DLD1 (cell line): ENCODE results near the gene DYRK1A.

ENCODE experiments used
- in situ Hi-C: cut with HindIII; loops from 2 replicates; pipeline ENCODE4 v1.10.0; 2017; ENCODE audit warnings: low sequenced_read_pairs

Gene DYRK1A

GRCh38 chr21:37383784-37384311, 17.3 kb downstream of the DYRK1A start:
- in situ Hi-C loops: loop anchor here (25.0 kb wide), 1 partner anchor 122 kb away; the partner anchor contains the start of gene VPS26C

- in situ Hi-C loops: loop anchor here (25.0 kb wide), 1 partner anchor 122 kb away; the partner anchor contains the start of gene VPS26C
Observed at GRCh38 chr21:37384416-37384815, 17.8 kb downstream of the DYRK1A start.

GRCh38 chr21:37385179-37385765, 18.7 kb downstream of the DYRK1A start:
- in situ Hi-C loops: loop anchor here (25.0 kb wide), 1 partner anchor 123 kb away; the partner anchor contains the start of gene VPS26C

GRCh38 chr21:37386151-37386550, 19.6 kb downstream of the DYRK1A start:
- in situ Hi-C loops: loop anchor here (25.0 kb wide), 1 partner anchor 124 kb away; the partner anchor contains the start of gene VPS26C

- in situ Hi-C loops: loop anchor here (25.0 kb wide), 1 partner anchor 127 kb away; the partner anchor contains the start of gene VPS26C
Observed at GRCh38 chr21:37389456-37389855, 22.9 kb downstream of the DYRK1A start.

GRCh38 chr21:37391666-37392065, 25.1 kb downstream of the DYRK1A start:
- in situ Hi-C loops: loop anchor here (25.0 kb wide), 1 partner anchor 129 kb away; the partner anchor contains the start of gene VPS26C

- in situ Hi-C loops: loop anchor here (25.0 kb wide), 1 partner anchor 130 kb away; the partner anchor contains the start of gene VPS26C
Observed at GRCh38 chr21:37392441-37392840, 25.9 kb downstream of the DYRK1A start.

- in situ Hi-C loops: loop anchor here (25.0 kb wide), 1 partner anchor 131 kb away; the partner anchor contains the start of gene VPS26C
Observed at GRCh38 chr21:37393030-37393429, 26.5 kb downstream of the DYRK1A start.

GRCh38 chr21:37393786-37394185, 27.2 kb downstream of the DYRK1A start:
- in situ Hi-C loops: loop anchor here (25.0 kb wide), 1 partner anchor 131 kb away; the partner anchor contains the start of gene VPS26C

GRCh38 chr21:37395961-37396360, 29.4 kb downstream of the DYRK1A start:
- in situ Hi-C loops: loop anchor here (25.0 kb wide), 1 partner anchor 134 kb away; the partner anchor contains the start of gene VPS26C

GRCh38 chr21:37396855-37397254, 30.3 kb downstream of the DYRK1A start:
- in situ Hi-C loops: loop anchor here (25.0 kb wide), 1 partner anchor 135 kb away; the partner anchor contains the start of gene VPS26C

GRCh38 chr21:37398697-37399096, 32.1 kb downstream of the DYRK1A start:
- in situ Hi-C loops: loop anchor here (25.0 kb wide), 1 partner anchor 136 kb away; the partner anchor contains the start of gene VPS26C

- in situ Hi-C loops: no loop called here
Observed at GRCh38 chr21:37402251-37402867, 35.8 kb downstream of the DYRK1A start.

GRCh38 chr21:37405629-37406028, 39.1 kb downstream of the DYRK1A start:
- in situ Hi-C loops: no loop called here

GRCh38 chr21:37407719-37408420, 41.3 kb downstream of the DYRK1A start:
- in situ Hi-C loops: no loop called here

- in situ Hi-C loops: no loop called here
Observed at GRCh38 chr21:37408464-37409193, 42.1 kb downstream of the DYRK1A start.

GRCh38 chr21:37410639-37411038, 44.1 kb downstream of the DYRK1A start:
- in situ Hi-C loops: no loop called here

- in situ Hi-C loops: no loop called here
Observed at GRCh38 chr21:37412603-37413360, 46.2 kb downstream of the DYRK1A start.

GRCh38 chr21:37413553-37414291, 47.1 kb downstream of the DYRK1A start:
- in situ Hi-C loops: no loop called here
